Transverse colon (tissue), 4 donors: ENCODE measurements around the gene EFNA1. TPM values are rescaled to one million over a fixed set of nuclear protein-coding genes. Genes with fewer than 3 reads are reported as not detected.

Source experiments
- DNase-seq: peaks from one replicate; pipeline ENCODE4 v3.0.0-alpha.2; 2019
- H3K27ac ChIP-seq, 4 donors: fragments of 200-600 bp; sonication (generic); 2 replicates each; pipeline ENCODE4 v1.5.1; 2016 to 2018; ENCODE audit warnings: inconsistent platforms in 4 of 4
- H3K27me3 ChIP-seq: fragments of 200-600 bp; sonication (generic); 2 replicates; pipeline ENCODE4 v1.5.1; 2017; ENCODE audit warnings: inconsistent platforms
- H3K36me3 ChIP-seq, 4 donors: fragments of 200-600 bp; sonication (generic); 2 replicates each; pipeline ENCODE4 v1.5.1; 2017 to 2019; ENCODE audit warnings: inconsistent platforms in 4 of 4
- H3K4me1 ChIP-seq, 4 donors: fragments of 200-600 bp; sonication (generic); 2 replicates each; pipeline ENCODE4 v1.5.1; 2017 to 2020; ENCODE audit warnings: inconsistent platforms in 4 of 4
- H3K4me3 ChIP-seq, 4 donors: fragments of 200-600 bp; sonication (generic); 1 replicate in 1 of 4; 2 replicates in 3 of 4; pipeline versions ENCODE4 v1.5.1 to v1.6.1; 2017 to 2019; ENCODE audit warnings: inconsistent platforms in 4 of 4
- H3K9me3 ChIP-seq, 2 donors: fragments of 200-600 bp; sonication (generic); 2 replicates each; pipeline ENCODE4 v1.5.1; 2017 to 2019; ENCODE audit warnings: inconsistent platforms in 2 of 2
- CTCF ChIP-seq, 5 experiments: fragments of 200-600 bp in 3 of 5; fragments of 450-650 bp in 2 of 5; sonication (generic) in 3 of 5; IDR thresholded peaks; 1 replicate in 2 of 5; 2 replicates in 3 of 5; pipeline ENCODE4 v1.5.1; 2016 to 2017; ENCODE audit warnings: antibody characterized with exemption in 5 of 5, inconsistent platforms in 3 of 5, mild to moderate bottlenecking in 2 of 5, moderate library complexity in 1 of 5
- EP300 ChIP-seq: sonication (generic); formaldehyde crosslinking; IDR thresholded peaks from one replicate; pipeline ENCODE4 v1.6.1; 2017; ENCODE audit warnings: antibody characterized with exemption, low read depth
- POLR2A ChIP-seq: fragments of 450-650 bp; IDR thresholded peaks from one replicate; pipeline ENCODE4 v1.6.1; 2016; ENCODE audit warnings: antibody characterized with exemption, mild to moderate bottlenecking, moderate library complexity
- POLR2AphosphoS5 ChIP-seq, 3 donors: sonication (generic); formaldehyde crosslinking; IDR thresholded peaks; one replicate each; pipeline ENCODE4 v1.6.1; 2016; ENCODE audit warnings: antibody characterized with exemption in 3 of 3
- WGBS, 2 donors: methylation state at CpG; one replicate each; pipeline ENCODE4 v1.1.5; 2018; ENCODE audit warnings: low coverage in 1 of 2; 5-methylcytosine and 5-hydroxymethylcytosine counted together
- in situ Hi-C, 4 donors: fragments of 200-750 bp; cut with MboI; loops; one replicate each; pipeline versions ENCODE4 v1.15.0 to v1.15.1; 2017; ENCODE audit warnings: low sequenced_read_pairs in 3 of 4, low pct_ligation_motif_present in 1 of 4, low pct_unique_long_range_greater_than_20kb in 1 of 4
- intact Hi-C: fragments of 100-400 bp; cut with DNase I; formaldehyde crosslinking; loops from one replicate; pipeline ENCODE4 v1.15.1; 2023; ENCODE audit warnings: low total_unique reads
- total RNA-seq, 4 donors: library from RNA; depleted of rRNA; stranded (reverse); fragments of >200 nt; gene quantifications; one replicate each; pipeline ENCODE4 v1.1.0, GENCODE V29; 2016

The EFNA1 gene
- total RNA-seq, 4 donors from 2014 or later: 18.5 to 108 (median 62.7) TPM

- no peaks in the 10 kb centered on the region for H3K9me3 ChIP-seq
- H3K4me1 ChIP-seq: peaks cover 52 to 78% (median 69%) of the 10 kb centered on the region in 4 donors
- intact Hi-C loops: loop anchor here (10.0 kb wide), 1 partner anchor 598 kb away; no protein-coding TSS in a partner anchor
- WGBS, 2 donors: 27% methylated on average over 6 of the region's 6 CpGs; no CpG with 5 or more reads in 1 of the 2 donors
- peaks cover 54% of the 10 kb centered on the region for H3K27me3 ChIP-seq
- DNase-seq: peak; percentile 82
- no peak overlapping the region for H3K4me3 ChIP-seq
- in situ Hi-C loops: no loop called here
- TF ChIP-seq POLR2A (peak; percentile 81), CTCF (IDR thresholded peaks at IDR 0.05) (no peak), EP300 (peak; percentile 21), POLR2AphosphoS5 (IDR thresholded peaks at IDR 0.05) (peak; percentile 28 to 69 (median 63))
- no peaks in the 10 kb centered on the region for H3K36me3 ChIP-seq
- H3K27ac ChIP-seq: peak overlapping the region; percentile 90 to 94 (median 92)
Measured at GRCh38 chr1:155083052-155083541, 44.6 kb upstream of the EFNA1 start.

GRCh38 chr1:155083865-155084721 lies 43.6 kb upstream of the EFNA1 start:
- in situ Hi-C loops: no loop called here
- Histone ChIP-seq H3K4me3 (peak overlapping the region in 2 of 4 donors; percentile 58 to 78), H3K9me3 (no peaks in the 10 kb centered on the region), H3K36me3 (no peaks in the 10 kb centered on the region), H3K27me3 (peaks cover 51% of the 10 kb centered on the region), H3K27ac (peak overlapping the region; percentile 90 to 94 (median 92)), H3K4me1 (peaks cover 50 to 68% (median 65%) of the 10 kb centered on the region in 4 donors)
- intact Hi-C loops: loop anchor here (1.0 to 10.0 kb wide), 2 partner anchors 21 to 599 kb away; partner anchors contain the start of gene EFNA4
- peak; percentile 72 for DNase-seq
- TF ChIP-seq POLR2AphosphoS5 (IDR thresholded peaks at IDR 0.05): peak in 1 of 3 donors; percentile 46
- no peak for TF ChIP-seq POLR2A
- WGBS, 2 donors: 3 to 20% methylated on average over 4 to 21 of the region's 21 CpGs

DNA sequence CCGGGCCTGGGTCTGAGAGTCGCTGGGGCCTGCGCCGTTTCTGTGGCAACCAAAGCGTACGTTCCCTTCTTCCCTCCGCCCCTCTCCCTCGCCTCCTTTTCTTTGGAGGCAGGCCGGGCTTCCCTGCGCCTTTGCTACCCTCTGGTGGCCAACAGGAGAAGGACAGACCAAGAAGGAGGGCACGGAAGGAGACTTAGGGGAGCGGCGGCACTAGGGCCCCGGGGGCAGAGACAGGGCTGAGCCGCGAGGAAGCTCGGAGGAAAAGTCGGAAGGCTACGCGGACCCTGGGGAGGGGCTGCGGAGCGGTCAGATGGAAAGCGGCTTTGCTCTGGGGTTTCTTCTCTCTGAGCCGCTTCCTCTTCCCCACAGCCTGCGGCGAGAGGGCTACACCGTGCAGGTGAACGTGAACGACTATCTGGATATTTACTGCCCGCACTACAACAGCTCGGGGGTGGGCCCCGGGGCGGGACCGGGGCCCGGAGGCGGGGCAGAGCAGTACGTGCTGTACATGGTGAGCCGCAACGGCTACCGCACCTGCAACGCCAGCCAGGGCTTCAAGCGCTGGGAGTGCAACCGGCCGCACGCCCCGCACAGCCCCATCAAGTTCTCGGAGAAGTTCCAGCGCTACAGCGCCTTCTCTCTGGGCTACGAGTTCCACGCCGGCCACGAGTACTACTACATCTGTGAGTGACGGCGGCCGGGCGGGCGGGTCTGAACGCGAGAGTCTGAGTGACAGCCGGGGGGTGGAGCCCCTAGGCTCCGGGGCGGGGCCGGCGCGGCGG lies 42.8 kb upstream of the EFNA1 start:
- peak; percentile 91 to 99 (median 94) for TF ChIP-seq CTCF (IDR thresholded peaks at IDR 0.05)
- TF ChIP-seq EP300: peak; percentile 23
- TF ChIP-seq POLR2AphosphoS5 (IDR thresholded peaks at IDR 0.05): peak; percentile 52 to 83 (median 67)
- peak; percentile 83 for TF ChIP-seq POLR2A
- H3K27me3 ChIP-seq: peaks cover 43% of the 10 kb centered on the region
- DNase-seq: peak; percentile 94
- peaks cover 42 to 60% (median 57%) of the 10 kb centered on the region in 4 donors for H3K4me1 ChIP-seq
- in situ Hi-C loops: no loop called here
- WGBS, 2 donors: 0% methylated on average over 11 to 32 of the region's 67 CpGs
- H3K4me3 ChIP-seq: peak overlapping the region; percentile 45 to 78 (median 53)
- H3K36me3 ChIP-seq: no peaks in the 10 kb centered on the region
- intact Hi-C loops: loop anchor here (1.0 to 10.0 kb wide), 2 partner anchors 22 to 600 kb away; partner anchors contain the start of gene EFNA4
- peak overlapping the region; percentile 90 to 94 (median 92) for H3K27ac ChIP-seq
- no peaks in the 10 kb centered on the region for H3K9me3 ChIP-seq

GRCh38 chr1:155085504-155086127 lies 42.1 kb upstream of the EFNA1 start:
- intact Hi-C loops: loop anchor here (10.0 kb wide), 1 partner anchor 601 kb away; no protein-coding TSS in a partner anchor
- TF ChIP-seq EP300 (no peak), POLR2A (no peak), POLR2AphosphoS5 (IDR thresholded peaks at IDR 0.05) (no peak), CTCF (IDR thresholded peaks at IDR 0.05) (no peak)

More at GRCh38 chr1:155085504-155086127, 42.1 kb upstream of the EFNA1 start:
- Histone ChIP-seq H3K4me3 (peak overlapping the region; percentile 45 to 78 (median 53)), H3K4me1 (peaks cover 35 to 53% (median 50%) of the 10 kb centered on the region in 4 donors), H3K27ac (peak overlapping the region; percentile 90 to 94 (median 92)), H3K27me3 (peaks cover 36% of the 10 kb centered on the region), H3K9me3 (no peaks in the 10 kb centered on the region), H3K36me3 (no peaks in the 10 kb centered on the region)
- 0 to 3% methylated on average over 4 to 29 of the region's 32 CpGs for WGBS, 2 donors
- peak; percentile 86 for DNase-seq
- in situ Hi-C loops: no loop called here
